Hepatocyte (in vitro differentiated cells): ENCODE results near the gene C22orf39. TPM values are rescaled to one million over a fixed set of nuclear protein-coding genes. Genes with fewer than 3 reads are reported as not detected.

Source experiments
- DNase-seq: peaks from one replicate; pipeline ENCODE4 v3.0.0-alpha.2; 2016; ENCODE audit warnings: low spot score
- H2AFZ ChIP-seq: fragments of 200-600 bp; sonication (generic); 2 replicates; pipeline ENCODE4 v1.6.0; 2016; ENCODE audit warnings: antibody characterized with exemption, mild to moderate bottlenecking
- H3K27ac ChIP-seq: fragments of 200-600 bp; sonication (generic); 2 replicates; pipeline ENCODE4 v1.5.1; 2016; ENCODE audit warnings: mild to moderate bottlenecking
- H3K27me3 ChIP-seq: fragments of 200-600 bp; sonication (generic); 2 replicates; pipeline ENCODE4 v1.6.1; 2016
- H3K36me3 ChIP-seq: fragments of 200-600 bp; sonication (generic); replicated peaks from 2 replicates; pipeline ENCODE4 v1.5.1; 2016; ENCODE audit warnings: low read depth; ENCODE audit not compliant: insufficient read depth
- H3K4me1 ChIP-seq: fragments of 200-600 bp; sonication (generic); 2 replicates; pipeline ENCODE4 v1.5.1; 2016; ENCODE audit warnings: mild to moderate bottlenecking, moderate library complexity; ENCODE audit not compliant: insufficient read depth
- H3K4me2 ChIP-seq: fragments of 200-600 bp; sonication (generic); 2 replicates; pipeline ENCODE4 v1.6.0; 2016
- H3K4me3 ChIP-seq: fragments of 200-600 bp; sonication (generic); 2 replicates; pipeline ENCODE4 v1.5.1; 2016; ENCODE audit warnings: mild to moderate bottlenecking
- H3K79me2 ChIP-seq: fragments of 200-600 bp; sonication (generic); 2 replicates; pipeline ENCODE4 v1.6.0; 2017; ENCODE audit warnings: mild to moderate bottlenecking
- H3K9me2 ChIP-seq: fragments of 200-600 bp; sonication (generic); replicated peaks from 2 replicates; pipeline ENCODE4 v1.6.0; 2017; ENCODE audit warnings: mild to moderate bottlenecking; ENCODE audit not compliant: insufficient read depth
- H3K9me3 ChIP-seq: fragments of 200-600 bp; sonication (generic); 2 replicates; pipeline ENCODE4 v1.5.1; 2016; ENCODE audit warnings: low read depth, mild to moderate bottlenecking
- H4K20me1 ChIP-seq: fragments of 200-600 bp; sonication (generic); 2 replicates; pipeline ENCODE4 v1.6.0; 2016; ENCODE audit warnings: mild to moderate bottlenecking; ENCODE audit not compliant: insufficient read depth, poor library complexity, severe bottlenecking
- CTCF ChIP-seq: fragments of 200-600 bp; sonication (generic); IDR thresholded peaks from 2 replicates; pipeline ENCODE4 v1.5.1; 2016; ENCODE audit warnings: antibody characterized with exemption, mild to moderate bottlenecking; ENCODE audit not compliant: poor library complexity
- EZH2 ChIP-seq: fragments of 200-600 bp; sonication (generic); IDR thresholded peaks from 2 replicates; pipeline ENCODE4 v1.6.1; 2016; ENCODE audit warnings: antibody characterized with exemption, mild to moderate bottlenecking, borderline replicate concordance
- EZH2phosphoT487 ChIP-seq: fragments of 200-600 bp; sonication (generic); IDR thresholded peaks from one replicate; pipeline ENCODE4 v1.6.1; 2018; ENCODE audit warnings: antibody characterized with exemption, mild to moderate bottlenecking, low read depth, moderate library complexity; ENCODE audit not compliant: unreplicated experiment, severe bottlenecking
- WGBS: methylation state at CpG from one replicate; pipeline ENCODE4 v1.1.6; 2016; ENCODE audit warnings: low lambda C conversion rate; ENCODE audit errors: missing lambda C conversion rate; 5-methylcytosine and 5-hydroxymethylcytosine counted together
- polyA plus RNA-seq: library from polyadenylated mRNA; unstranded; fragments of >200 nt; fragmentation: Nextera tagmentation; extraction: Ambion mirVana; gene quantifications from 2 replicates; pipeline ENCODE4 v1.2.1, GENCODE V29; 2016
- total RNA-seq: library from RNA; depleted of rRNA; stranded (reverse); fragments of >200 nt; gene quantifications from 2 replicates; pipeline ENCODE4 v1.2.3, GENCODE V29; 2014

C22orf39 gene, protein sequence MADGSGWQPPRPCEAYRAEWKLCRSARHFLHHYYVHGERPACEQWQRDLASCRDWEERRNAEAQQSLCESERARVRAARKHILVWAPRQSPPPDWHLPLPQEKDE
- 26.4 and 29.5 TPM in 2 replicates for total RNA-seq
- polyA plus RNA-seq, result 29.0 and 32.4 TPM in 2 replicates

GRCh38 chr22:19447330-19448075 lies at the start of gene C22orf39:
TSS of gene C22orf39 (minus strand) at chr22:19447711. CDS start at chr22:19447688, 23 bp downstream.
- Histone ChIP-seq H3K79me2 (peaks cover 44% of the 10 kb centered on the region), H3K4me3 (peak within 1 kb of the TSS; percentile 62), H3K4me1 (peaks cover 20% of the 10 kb centered on the region), H3K9me3 (no peaks in the 10 kb centered on the region), H2AFZ (peak within 1 kb of the TSS; percentile 83), H4K20me1 (no peaks in the 10 kb centered on the region), H3K4me2 (peak within 1 kb of the TSS; percentile 93), H3K27ac (peak within 1 kb of the TSS; percentile 92), H3K9me2 (no peaks in the 10 kb centered on the region), H3K27me3 (no peaks in the 10 kb centered on the region), H3K36me3 (no peaks in the 10 kb centered on the region)
- under 1% methylated on average over 62 of the region's 92 CpGs for WGBS
- no peak for TF ChIP-seq EZH2phosphoT487
- no peak for TF ChIP-seq CTCF
- no peak for TF ChIP-seq EZH2
- peak; percentile 94 for DNase-seq

DNA sequence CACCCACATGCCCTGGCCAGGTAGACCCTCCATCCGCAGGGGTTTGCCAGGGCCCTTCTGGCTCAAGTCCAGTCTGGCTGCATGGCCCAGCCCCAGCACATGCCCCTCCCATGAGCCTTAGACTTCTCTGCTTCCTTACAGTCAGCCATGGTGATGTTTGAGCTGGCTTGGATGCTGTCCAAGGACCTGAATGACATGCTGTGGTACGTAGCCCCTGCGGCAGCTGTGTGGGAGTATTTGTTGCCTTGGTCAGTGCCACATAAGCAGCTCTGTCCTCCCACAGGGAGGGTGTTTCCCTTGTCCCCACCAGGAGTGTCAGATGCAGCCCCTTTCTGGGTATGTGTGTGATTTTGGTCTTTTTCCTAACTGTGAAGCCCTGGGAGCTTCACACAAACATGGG lies 49.7 kb upstream of the C22orf39 start:
- no peak overlapping the region for H2AFZ ChIP-seq
- TF ChIP-seq CTCF (no peak), EZH2phosphoT487 (no peak), EZH2 (no peak)
- H3K36me3 ChIP-seq, result no peaks in the 10 kb centered on the region
- WGBS, result 83% methylated on average over 3 of the region's 3 CpGs
- no peaks in the 10 kb centered on the region for H3K4me1 ChIP-seq
- H3K4me2 ChIP-seq, result no peak overlapping the region
- H3K79me2 ChIP-seq, result no peaks in the 10 kb centered on the region
- no peaks in the 10 kb centered on the region for H4K20me1 ChIP-seq
- no peak overlapping the region for H3K4me3 ChIP-seq
- H3K9me2 ChIP-seq, result no peaks in the 10 kb centered on the region
- no peaks in the 10 kb centered on the region for H3K9me3 ChIP-seq
- no peak for DNase-seq
- no peaks in the 10 kb centered on the region for H3K27me3 ChIP-seq
- H3K27ac ChIP-seq, result no peak overlapping the region

GRCh38 chr22:19496324-19496630 lies 48.8 kb upstream of the C22orf39 start:
- Histone ChIP-seq H3K27ac (no peak overlapping the region), H2AFZ (no peak overlapping the region), H3K9me3 (no peaks in the 10 kb centered on the region), H3K4me3 (no peak overlapping the region), H3K27me3 (no peaks in the 10 kb centered on the region), H3K79me2 (no peaks in the 10 kb centered on the region), H3K36me3 (no peaks in the 10 kb centered on the region), H3K9me2 (no peaks in the 10 kb centered on the region), H4K20me1 (no peaks in the 10 kb centered on the region), H3K4me1 (no peaks in the 10 kb centered on the region), H3K4me2 (no peak overlapping the region)
- 99% methylated on average over 3 of the region's 3 CpGs for WGBS
- no peak for TF ChIP-seq CTCF
- DNase-seq, result no peak
